Stimulated activated naive CD4-positive, alpha-beta T cell (primary cell): ENCODE results near the gene HNRNPUL1.
"Not testable (repeated sequence)": the region's sequence is repeated elsewhere in the genome, so short reads cannot be mapped to it uniquely, and the experiment has no call there.

Experiments
- DNase-seq, 6 experiments: peaks; one replicate each; lab custom pipeline; 2025; lab: John Stamatoyannopoulos, UW

The HNRNPUL1 gene

GRCh38 chr19:41263850-41264580, at the start of gene HNRNPUL1:
HNRNPUL1 (plus strand) TSS chr19:41264372; CDS start chr19:41264504, 132 bp downstream.
- peak; percentile 97 to 100 (median 100) for DNase-seq

- no peak for DNase-seq
Measured at GRCh38 chr19:41217741-41218140, 46.4 kb upstream of the HNRNPUL1 start.

GRCh38 chr19:41218249-41218614, 45.9 kb upstream of the HNRNPUL1 start:
- no peak for DNase-seq

DNA sequence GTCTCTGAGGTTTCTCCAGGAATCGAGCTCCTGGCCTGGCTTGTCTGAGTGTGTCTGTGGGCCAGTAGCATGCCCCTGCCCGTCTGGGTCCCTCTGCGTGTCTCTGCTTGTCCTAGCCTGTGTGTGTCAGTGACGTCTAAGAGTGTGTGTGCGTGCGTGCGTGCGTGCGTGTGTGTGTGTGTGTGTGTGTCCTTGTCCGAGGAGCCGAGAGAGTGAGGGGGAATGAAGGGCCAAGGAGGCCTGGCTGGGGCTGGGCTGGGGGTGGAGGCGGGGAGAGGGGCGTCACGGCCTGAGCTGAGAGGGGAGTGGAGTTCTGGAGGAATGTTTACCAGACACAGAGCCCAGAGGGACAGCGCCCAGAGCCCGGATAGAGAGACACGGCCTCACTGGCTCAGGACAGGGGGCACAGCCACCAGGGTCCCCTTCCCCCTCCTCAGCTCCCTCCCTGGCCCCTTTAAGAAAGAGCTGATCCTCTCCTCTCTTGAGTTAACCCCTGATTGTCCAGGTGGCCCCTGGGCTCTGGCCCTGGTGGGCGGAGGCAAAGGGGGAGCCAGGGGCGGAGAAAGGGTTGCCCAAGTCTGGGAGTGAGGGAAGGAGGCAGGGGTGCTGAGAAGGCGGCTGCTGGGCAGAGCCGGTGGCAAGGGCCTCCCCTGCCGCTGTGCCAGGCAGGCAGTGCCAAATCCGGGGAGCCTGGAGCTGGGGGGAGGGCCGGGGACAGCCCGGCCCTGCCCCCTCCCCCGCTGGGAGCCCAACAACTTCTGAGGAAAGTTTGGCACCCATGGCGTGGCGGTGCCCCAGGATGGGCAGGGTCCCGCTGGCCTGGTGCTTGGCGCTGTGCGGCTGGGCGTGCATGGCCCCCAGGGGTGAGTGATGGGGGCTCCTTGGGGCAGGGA, 45.3 kb upstream of the HNRNPUL1 start, which contains the start of gene AXL:
TSS of gene AXL (plus strand) at position 609 of the 893 bp plus-strand sequence. CDS start at position 779, 170 bp downstream.
- DNase-seq = no peak

- no peak for DNase-seq
Measured at GRCh38 chr19:41219924-41220567, 44.1 kb upstream of the HNRNPUL1 start.

- DNase-seq = no peak
Measured at GRCh38 chr19:41220811-41221210, 43.4 kb upstream of the HNRNPUL1 start.

DNA sequence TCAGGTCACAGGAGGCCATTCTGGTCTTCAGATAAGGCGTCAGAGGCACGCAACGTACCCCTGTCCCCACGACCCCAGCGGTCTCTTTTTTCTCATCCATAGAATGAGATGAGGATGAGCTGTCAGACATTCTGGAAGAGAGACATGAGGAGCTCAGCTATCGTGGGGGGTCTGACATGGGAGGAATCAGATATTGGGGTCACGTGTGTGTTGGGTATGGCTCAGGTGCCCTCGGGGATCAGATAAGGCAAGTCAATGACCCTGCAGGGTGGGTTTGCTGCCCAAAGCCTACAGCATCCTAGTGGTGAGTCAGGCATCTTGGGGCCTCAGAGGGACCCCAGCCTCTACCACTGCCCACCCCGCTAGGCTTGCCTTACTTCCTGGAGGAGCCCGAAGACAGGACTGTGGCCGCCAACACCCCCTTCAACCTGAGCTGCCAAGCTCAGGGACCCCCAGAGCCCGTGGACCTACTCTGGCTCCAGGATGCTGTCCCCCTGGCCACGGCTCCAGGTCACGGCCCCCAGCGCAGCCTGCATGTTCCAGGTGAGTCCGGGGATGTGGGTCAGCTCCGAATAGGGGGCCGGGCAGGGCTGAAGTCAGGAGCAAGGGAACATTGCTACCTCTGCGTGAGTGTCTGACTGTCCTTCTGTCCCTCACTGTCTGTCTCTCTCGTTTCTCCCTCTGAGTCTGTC, 42.5 kb upstream of the HNRNPUL1 start:
- no peak for DNase-seq

- no peak for DNase-seq
Measured at GRCh38 chr19:41222240-41222639, 41.9 kb upstream of the HNRNPUL1 start.

DNA sequence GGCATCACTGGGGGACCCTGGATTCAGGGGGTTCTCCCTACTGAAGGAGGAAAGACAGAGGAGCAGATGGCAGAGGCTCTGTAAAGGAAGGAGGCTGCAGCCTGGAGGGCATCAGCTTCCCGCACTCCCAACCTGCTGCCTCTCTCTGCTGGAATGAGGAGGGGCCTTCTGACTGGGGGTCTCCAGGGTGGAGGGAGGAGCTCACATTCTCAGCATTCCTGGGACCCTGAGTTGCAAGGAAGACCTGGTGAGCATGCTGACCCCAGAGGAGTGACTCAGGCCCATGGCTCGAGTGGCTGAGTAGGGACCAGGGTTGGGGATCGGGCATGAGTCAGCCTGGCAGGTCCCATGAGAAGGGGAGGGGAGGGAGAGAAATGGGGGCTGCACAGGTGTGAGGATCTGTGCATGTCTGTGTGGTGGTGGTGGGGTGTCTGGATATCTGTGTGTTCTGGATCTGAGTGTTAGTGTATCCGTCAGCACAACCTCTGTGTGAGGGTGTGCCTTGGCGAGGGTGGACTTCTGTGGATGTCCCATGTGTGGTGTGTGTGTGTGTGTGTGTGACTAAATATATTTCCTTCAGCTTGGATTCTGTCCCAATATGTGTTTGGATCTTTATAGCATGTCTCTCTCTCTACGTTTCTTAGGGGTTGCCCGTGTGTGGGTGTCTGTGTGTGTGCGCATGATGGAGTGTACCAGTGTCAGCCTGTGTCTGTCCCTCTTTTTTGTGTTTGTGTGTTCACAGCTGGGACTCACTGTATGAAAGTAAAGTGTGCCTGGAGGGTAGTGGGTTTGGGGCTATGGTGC, 40.5 kb upstream of the HNRNPUL1 start:
- no peak for DNase-seq

DNA sequence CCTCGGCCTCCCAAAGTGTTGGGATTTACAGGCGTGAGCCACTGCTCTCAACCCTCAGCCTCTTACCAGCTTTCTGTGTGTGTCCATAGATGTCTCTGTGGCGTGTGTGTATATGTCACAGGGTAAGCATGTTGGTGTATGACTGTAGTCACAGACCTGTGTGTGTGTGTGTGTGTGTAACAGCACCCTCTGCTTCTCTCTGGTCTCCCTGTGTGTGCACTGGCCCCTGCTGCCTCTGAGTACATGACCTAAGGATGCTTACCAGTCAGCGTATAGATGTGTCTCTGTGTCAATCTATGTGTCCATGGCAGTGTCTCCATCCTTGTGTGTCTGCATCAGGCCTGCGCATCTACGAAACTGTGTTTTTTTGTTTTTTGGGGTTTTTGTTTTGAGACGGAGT, 39.5 kb upstream of the HNRNPUL1 start:
- DNase-seq = no peak

- peak in 1 of 6 experiments; percentile 6 for DNase-seq
Measured at GRCh38 chr19:41225238-41226052, 38.7 kb upstream of the HNRNPUL1 start.

GRCh38 chr19:41226053-41226873, 37.9 kb upstream of the HNRNPUL1 start:
- peak in 5 of 6 experiments; percentile 10 to 60 (median 39) for DNase-seq

GRCh38 chr19:41226874-41227390, 37.2 kb upstream of the HNRNPUL1 start:
- no peak for DNase-seq

DNA sequence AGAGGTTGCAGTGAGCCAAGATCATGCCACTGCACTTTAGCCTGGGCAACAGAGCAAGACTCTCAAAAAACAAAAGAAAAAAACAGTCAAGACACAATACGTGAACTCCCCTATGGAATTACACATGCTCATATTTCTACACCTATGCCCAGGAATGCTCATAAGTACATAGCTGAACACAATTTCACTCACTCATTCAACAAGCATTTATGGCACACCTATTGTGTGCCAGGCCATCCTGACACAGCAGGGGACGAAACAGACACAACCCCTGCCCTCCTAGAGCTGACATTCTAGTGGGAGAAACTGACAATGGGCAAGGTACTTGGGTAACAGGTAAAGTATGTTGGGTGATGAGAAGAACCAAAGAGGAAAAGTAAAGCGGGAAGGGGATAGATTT, 35.7 kb upstream of the HNRNPUL1 start:
- DNase-seq = no peak

DNA sequence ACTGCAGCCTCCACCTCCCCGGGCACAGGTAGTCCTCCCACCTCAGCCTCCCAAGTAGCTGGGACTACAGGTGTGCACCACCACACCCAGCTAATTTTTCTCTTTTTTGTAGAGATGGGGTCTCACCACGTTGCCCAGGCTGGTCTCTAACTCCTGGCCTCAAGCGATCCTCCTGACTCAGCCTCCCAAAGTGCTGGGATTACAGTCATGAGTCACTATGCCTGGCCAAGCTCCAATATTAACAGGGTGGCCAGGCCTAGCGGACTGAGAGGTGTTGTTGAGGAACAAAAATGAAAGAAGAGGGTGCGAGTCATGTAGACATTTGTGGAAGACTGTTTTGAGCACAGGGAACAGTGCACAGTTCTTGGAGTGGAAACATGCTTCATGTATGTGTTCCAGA, 34.8 kb upstream of the HNRNPUL1 start:
- DNase-seq = not testable (repeated sequence)

DNA sequence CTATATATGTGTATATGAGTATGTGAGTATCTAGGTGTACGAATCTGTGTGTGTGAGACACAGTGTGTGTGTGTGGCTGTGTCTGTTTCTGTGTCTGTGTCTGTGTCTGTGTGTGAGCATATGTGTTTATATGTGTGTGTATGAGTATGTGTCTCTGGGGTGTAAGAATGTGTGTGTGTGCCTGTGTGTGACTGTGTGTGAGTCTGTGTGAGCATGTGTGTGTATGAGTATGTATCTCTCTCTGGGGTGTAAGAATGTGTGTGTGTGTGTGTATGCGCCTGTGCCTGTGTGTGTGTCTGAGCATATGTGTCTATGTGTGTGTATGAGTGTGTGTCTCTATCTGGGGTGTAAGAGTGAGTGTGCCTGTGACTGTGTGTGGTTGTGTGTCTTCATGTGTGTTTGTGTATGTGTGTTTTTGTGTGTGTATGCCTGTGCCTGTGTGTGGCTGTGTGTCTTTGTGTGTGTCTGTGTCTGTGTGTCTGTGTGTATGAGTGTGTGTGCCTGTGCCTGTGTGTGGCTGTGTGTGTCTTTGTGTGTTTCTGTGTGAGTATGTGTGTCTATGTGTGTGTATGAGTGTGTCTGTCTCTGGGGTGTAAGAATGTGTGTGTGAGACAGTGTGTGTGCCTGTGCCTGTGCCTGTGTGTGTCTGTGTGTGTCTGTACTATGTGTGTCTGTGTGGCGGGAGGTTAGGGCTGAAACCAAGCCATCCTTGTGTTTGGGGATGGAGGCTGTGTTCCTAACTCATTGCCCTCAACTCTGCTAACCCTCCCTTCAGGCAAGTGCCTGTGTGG, 33.9 kb upstream of the HNRNPUL1 start:
- DNase-seq = no peak

- DNase-seq = no peak
Measured at GRCh38 chr19:41232686-41233085, 31.5 kb upstream of the HNRNPUL1 start.

DNA sequence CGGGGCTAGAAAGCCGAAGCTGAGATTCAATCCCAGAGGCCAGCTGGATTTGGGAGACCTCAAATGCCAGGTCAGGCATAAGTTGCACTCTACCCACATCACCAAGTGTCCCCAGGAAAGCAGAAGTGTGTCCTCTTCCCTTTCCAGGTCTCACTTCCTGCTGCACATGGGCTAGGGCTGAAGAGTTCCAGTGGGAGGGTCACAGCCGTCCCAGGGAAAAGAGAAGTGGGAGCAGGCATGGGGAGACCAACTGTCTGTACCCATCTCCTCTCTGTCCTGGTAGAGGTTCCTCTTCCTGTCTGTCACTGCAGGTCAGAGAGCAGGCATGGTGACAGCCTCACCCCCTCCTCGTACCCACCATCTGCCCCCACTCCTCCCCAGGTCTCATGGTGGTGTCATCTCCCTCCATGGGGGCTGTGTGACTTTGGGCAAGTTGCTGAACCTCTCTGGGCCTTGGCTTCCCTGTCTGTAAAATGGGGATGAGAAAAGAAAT, 30.4 kb upstream of the HNRNPUL1 start:
- no peak for DNase-seq
